Spinal cord (tissue), 10 donors: ENCODE data around the gene NRP1. TPM values are rescaled to one million over a fixed set of nuclear protein-coding genes. Genes with fewer than 3 reads are reported as not detected.
A peak's percentile ranks its signal among the peaks of the same experiment; 100 is the strongest.

Experiments
- DNase-seq, 6 donors: peaks; one replicate each; pipeline versions ENCODE4 v3.0.0 to v3.0.0-alpha.2; 2013 to 2015; ENCODE audit warnings: low spot score in 6 of 6, low read depth in 4 of 6
- H3K27ac ChIP-seq: one replicate; pipeline ENCODE4 v1.5.1; 2013; ENCODE audit warnings: low read depth, low read length, control low read depth
- H3K27me3 ChIP-seq: one replicate; pipeline ENCODE4 v1.6.1; 2013; ENCODE audit warnings: low read length; ENCODE audit not compliant: control insufficient read depth, insufficient read depth
- H3K36me3 ChIP-seq: one replicate; pipeline ENCODE4 v1.6.1; 2013; ENCODE audit warnings: low read length; ENCODE audit not compliant: control insufficient read depth, insufficient read depth
- H3K4me1 ChIP-seq: one replicate; pipeline ENCODE4 v1.6.1; 2013; ENCODE audit warnings: low read length; ENCODE audit not compliant: control insufficient read depth, insufficient read depth
- H3K4me3 ChIP-seq: one replicate; pipeline ENCODE4 v1.5.1; 2013; ENCODE audit warnings: low read depth, low read length, control low read depth
- H3K9me3 ChIP-seq: one replicate; pipeline ENCODE4 v1.6.1; 2013; ENCODE audit warnings: low read length; ENCODE audit not compliant: control insufficient read depth, insufficient read depth
- WGBS: methylation state at CpG from one replicate; pipeline ENCODE4 v1.1.5; 2013; ENCODE audit warnings: missing lambda C conversion rate; ENCODE audit not compliant: insufficient coverage; 5-methylcytosine and 5-hydroxymethylcytosine counted together
- polyA plus RNA-seq, 2 donors: library from polyadenylated mRNA; unstranded; fragments of 120-200 nt; gene quantifications; one replicate each; pipeline ENCODE4 v1.2.1, GENCODE V29; 2013; ENCODE audit not compliant: insufficient read length in 2 of 2
- total RNA-seq, 2 donors: library from RNA; depleted of rRNA in 1 of 2; stranded (reverse); fragments of 120-200 nt in 1 of 2; fragments of >200 nt in 1 of 2; gene quantifications; one replicate each; pipeline versions ENCODE4 v1.2.3 to v1.2.4, GENCODE V29; 2013 to 2014
- donor health status: healthy.

The NRP1 gene
- total and polyA plus RNA-seq, 4 donors, result 61.8 to 96.6 (median 80.2) TPM

DNA sequence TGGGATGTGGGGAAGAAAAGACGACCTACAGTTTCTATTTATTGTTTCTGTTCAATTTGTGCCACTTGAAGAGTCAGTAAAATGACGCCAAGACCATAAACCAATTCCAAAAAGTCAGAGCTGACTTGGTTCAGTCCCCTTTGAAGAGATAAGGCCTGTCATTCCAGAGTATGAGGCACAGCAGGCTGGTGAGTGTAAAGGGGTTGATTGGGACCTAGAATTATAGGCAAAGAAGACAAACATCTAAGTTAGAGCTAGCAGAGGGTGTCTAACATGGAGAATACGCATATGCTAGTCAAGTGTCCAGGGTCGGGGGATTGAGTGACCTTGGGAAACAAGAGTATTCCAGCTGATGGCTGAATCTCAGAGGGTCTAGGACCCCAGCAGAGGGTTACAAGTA lies 23.6 kb downstream of the NRP1 start:
- H3K9me3 ChIP-seq, result no peaks in the 10 kb centered on the region
- no peak for DNase-seq
- H3K4me1 ChIP-seq, result peaks cover 4% of the 10 kb centered on the region
- no peak overlapping the region for H3K4me3 ChIP-seq
- WGBS, result 83% methylated on average over 3 of the region's 4 CpGs
- H3K27ac ChIP-seq, result no peak overlapping the region
- no peaks in the 10 kb centered on the region for H3K27me3 ChIP-seq
- H3K36me3 ChIP-seq, result no peaks in the 10 kb centered on the region

DNA sequence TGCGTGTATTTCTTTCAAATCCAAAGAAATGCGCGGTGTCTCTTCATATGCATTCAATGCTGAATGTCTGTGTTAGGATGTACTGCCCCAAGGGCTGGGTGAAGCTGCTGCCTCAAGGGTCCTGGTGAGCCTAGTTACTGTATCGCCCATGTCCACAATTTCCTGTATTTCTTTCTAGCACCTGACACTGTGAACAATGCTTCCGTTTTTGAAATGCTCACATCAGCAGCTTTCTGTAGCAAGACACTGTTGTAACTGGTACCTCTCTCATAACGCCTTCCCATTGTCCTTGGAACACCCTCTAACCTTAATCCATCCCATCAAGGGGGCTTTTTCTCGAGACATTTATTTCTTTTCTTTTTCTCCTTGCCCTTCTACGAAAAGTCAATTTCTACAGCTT lies 25.1 kb downstream of the NRP1 start:
- DNase-seq, result no peak
- no peaks in the 10 kb centered on the region for H3K9me3 ChIP-seq
- no peak overlapping the region for H3K27ac ChIP-seq
- peaks cover under 1% of the 10 kb centered on the region for H3K4me1 ChIP-seq
- no peaks in the 10 kb centered on the region for H3K36me3 ChIP-seq
- WGBS, result 89% methylated on average over 8 of the region's 8 CpGs
- H3K4me3 ChIP-seq, result no peak overlapping the region
- H3K27me3 ChIP-seq, result no peaks in the 10 kb centered on the region

DNA sequence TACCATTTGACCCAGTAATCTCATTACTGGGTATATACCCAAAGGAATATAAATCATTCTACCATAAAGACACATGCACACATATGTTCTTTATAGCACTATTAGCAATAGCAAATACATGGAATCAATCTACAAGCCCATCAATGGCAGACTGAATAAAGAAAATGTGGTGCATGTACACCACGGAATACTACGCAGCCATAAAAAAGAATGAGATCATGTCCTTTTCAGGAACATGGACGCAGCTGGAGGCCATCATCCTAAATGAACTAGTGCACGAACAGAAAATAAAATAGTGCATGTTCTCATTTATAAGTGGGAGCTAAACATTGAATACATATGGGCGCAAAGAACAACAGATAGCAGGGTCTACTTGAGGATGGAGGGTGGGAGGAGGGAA lies 26.6 kb downstream of the NRP1 start:
- 96% methylated on average over 4 of the region's 5 CpGs for WGBS
- H3K27ac ChIP-seq, result no peak overlapping the region
- H3K4me1 ChIP-seq, result no peaks in the 10 kb centered on the region
- H3K4me3 ChIP-seq, result no peak overlapping the region
- no peaks in the 10 kb centered on the region for H3K27me3 ChIP-seq
- no peaks in the 10 kb centered on the region for H3K9me3 ChIP-seq
- no peak for DNase-seq
- H3K36me3 ChIP-seq, result no peaks in the 10 kb centered on the region

DNA sequence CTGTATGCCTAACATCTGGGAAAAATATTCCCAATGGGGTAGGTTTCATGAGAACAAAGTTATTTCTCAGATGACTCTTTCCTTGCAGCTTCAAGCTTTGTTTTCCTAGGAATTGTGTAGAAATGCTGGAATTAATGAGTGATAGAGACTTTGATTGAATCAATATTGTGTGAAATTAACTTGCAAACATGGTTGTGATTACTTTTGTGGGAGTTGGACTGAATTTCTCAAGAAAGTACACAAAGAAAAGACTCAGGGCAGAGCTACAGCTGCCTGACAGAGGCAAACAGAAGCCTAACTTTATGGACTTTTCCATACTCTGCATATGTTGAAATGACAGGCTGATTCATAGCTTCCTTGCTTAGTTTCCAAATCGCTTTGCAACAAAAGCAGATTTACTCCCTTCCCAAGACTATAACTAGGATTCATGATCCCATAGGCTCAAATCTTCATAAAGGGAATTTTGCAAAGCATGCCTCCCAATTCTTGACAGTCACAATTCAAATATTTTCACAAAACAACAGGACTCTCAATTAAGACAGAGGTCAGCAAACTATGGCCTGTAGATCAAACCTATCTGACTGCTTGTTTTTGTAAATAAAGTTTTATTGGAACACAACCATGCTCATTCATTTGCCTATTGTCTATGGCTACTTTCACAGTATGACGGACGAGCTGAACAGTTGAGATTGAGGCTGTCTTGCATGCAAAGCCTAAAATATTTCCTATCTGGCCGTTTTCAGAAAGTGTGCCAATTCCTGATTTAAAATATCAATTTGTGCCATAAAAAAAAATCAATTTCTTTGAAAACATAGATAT lies 27.6 kb downstream of the NRP1 start:
- H3K4me3 ChIP-seq, result no peak overlapping the region
- no peaks in the 10 kb centered on the region for H3K36me3 ChIP-seq
- no peaks in the 10 kb centered on the region for H3K9me3 ChIP-seq
- H3K27ac ChIP-seq, result peak overlapping the region; percentile 15
- 60% methylated on average over 1 of the region's 4 CpGs for WGBS
- no peaks in the 10 kb centered on the region for H3K27me3 ChIP-seq
- H3K4me1 ChIP-seq, result no peaks in the 10 kb centered on the region
- DNase-seq, result no peak

DNA sequence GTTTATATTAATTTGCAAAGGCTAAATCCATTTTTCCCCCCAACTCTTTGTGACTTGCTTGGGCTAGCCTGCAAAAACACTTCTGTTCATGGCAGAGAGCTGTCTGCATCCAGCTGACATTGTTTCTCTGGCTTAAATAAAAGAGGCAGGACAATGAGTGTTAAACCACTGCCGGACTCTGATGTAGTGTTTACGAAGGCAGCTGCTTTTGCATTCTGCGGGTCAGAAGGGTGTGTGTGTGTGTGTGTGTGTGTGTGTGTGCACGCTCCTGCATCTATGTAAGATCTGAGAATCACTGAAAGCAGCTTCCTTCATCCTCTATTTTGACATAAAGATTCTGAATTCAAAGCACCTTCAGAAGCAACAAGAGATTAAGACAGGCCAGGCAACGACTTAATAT lies 28.3 kb downstream of the NRP1 start:
- H3K4me1 ChIP-seq, result no peaks in the 10 kb centered on the region

DNA sequence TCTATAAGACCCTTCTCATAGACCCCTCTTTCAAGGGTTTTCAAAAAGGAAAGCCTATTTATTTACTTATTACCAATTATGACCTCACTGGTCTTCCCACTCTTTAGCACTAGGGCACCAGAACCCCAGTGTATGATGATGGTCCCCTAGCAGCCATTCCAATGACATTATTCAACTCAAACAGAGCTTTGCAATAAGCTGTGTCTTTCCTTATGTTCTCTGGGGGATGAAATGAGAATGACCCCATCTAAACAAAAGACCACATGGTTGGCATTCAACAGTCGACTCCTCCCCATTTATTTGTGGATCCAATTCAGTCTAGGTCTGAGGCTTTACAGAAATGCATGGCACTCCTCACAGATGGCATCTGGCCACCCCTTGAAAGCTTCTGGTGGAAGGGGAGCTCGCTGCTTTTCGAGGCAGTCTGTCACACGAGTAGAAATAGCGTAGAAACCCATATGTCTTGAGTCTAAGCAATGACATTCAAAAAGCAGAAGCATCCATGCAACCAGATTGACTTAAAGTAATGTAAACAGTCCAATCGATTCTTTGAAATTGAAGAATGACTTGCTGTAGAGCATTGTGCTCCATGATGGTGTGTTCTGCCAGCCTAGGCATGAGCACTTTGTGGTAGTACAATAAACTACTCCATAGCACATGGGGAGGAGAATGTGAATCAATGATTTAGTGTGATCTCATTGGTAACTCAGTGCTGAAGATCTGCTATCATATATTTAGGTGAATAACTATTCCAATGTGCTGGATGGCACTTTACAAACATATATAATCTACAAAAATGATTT lies 29.8 kb downstream of the NRP1 start:
- no peaks in the 10 kb centered on the region for H3K4me1 ChIP-seq
- no peaks in the 10 kb centered on the region for H3K27me3 ChIP-seq
- peak in 1 of 6 donors; percentile 72 for DNase-seq
- H3K36me3 ChIP-seq, result no peaks in the 10 kb centered on the region
- no CpG with 5 or more reads among the region's 6 CpGs for WGBS
- no peaks in the 10 kb centered on the region for H3K9me3 ChIP-seq
- no peak overlapping the region for H3K4me3 ChIP-seq
- no peak overlapping the region for H3K27ac ChIP-seq

More for the DNA sequence above, 28.3 kb downstream of the NRP1 start:
- Histone ChIP-seq H3K36me3 (no peaks in the 10 kb centered on the region), H3K27ac (no peak overlapping the region), H3K4me3 (no peak overlapping the region), H3K27me3 (no peaks in the 10 kb centered on the region), H3K9me3 (no peaks in the 10 kb centered on the region)
- WGBS, result 26% methylated on average over 2 of the region's 5 CpGs
- DNase-seq, result no peak

DNA sequence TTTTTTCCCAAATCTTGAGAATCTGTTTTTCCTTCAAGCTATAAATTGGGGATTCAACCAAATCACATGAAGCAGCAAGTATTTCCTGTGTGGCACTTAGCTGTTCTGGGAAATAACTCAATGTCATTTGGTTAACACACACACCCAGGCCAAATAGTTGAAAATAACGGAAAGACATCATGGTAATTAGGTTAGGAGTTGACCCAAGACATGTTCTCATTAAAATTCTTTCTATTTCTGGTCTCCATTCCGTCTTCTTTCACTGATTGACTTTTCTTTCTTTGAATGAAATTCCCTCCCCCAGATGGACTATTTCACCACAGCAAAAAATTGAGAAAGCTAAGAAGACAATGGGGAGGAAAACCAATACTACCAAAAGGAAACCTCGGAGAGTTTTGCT lies 30.5 kb downstream of the NRP1 start:
- Histone ChIP-seq H3K4me1 (no peaks in the 10 kb centered on the region), H3K36me3 (no peaks in the 10 kb centered on the region), H3K9me3 (no peaks in the 10 kb centered on the region), H3K27me3 (no peaks in the 10 kb centered on the region), H3K27ac (no peak overlapping the region), H3K4me3 (no peak overlapping the region)
- WGBS, result 83% methylated on average over 1 of the region's 3 CpGs
- DNase-seq, result no peak

DNA sequence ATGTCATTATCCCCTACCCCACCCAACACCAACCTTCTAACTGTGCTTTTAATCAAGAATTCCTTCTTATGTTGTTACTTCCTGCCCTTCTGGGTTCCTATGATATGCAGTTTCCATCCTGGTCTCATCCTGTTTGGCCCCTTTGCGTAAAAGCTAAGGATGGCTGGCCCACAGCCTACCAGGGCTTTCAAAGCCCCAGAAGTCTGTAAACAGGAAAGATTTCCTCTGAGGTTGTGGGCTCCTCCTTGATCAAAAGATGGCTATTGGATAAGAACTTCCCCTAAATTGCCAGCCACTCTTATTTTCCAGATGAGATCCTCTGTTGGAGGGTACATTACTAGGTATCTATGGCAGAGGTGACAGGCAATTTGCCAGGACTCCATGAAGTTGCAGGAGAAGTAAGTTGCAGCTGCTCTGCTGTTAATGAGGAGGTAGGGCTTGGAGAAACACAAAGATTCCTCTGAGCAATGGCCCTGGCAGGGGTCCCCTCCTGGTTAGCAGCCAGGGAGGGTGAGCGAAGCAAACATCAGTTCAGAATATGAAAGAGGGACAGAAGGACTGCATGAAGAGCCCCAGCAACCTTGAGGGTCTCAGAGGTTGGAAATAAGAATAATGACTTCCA lies 32.1 kb downstream of the NRP1 start:
- Histone ChIP-seq H3K4me1 (no peaks in the 10 kb centered on the region), H3K27ac (no peak overlapping the region), H3K9me3 (no peaks in the 10 kb centered on the region), H3K27me3 (no peaks in the 10 kb centered on the region), H3K4me3 (no peak overlapping the region), H3K36me3 (no peaks in the 10 kb centered on the region)
- DNase-seq, result peak in 1 of 6 donors; percentile 56
- 42% methylated on average over 2 of the region's 2 CpGs for WGBS

DNA sequence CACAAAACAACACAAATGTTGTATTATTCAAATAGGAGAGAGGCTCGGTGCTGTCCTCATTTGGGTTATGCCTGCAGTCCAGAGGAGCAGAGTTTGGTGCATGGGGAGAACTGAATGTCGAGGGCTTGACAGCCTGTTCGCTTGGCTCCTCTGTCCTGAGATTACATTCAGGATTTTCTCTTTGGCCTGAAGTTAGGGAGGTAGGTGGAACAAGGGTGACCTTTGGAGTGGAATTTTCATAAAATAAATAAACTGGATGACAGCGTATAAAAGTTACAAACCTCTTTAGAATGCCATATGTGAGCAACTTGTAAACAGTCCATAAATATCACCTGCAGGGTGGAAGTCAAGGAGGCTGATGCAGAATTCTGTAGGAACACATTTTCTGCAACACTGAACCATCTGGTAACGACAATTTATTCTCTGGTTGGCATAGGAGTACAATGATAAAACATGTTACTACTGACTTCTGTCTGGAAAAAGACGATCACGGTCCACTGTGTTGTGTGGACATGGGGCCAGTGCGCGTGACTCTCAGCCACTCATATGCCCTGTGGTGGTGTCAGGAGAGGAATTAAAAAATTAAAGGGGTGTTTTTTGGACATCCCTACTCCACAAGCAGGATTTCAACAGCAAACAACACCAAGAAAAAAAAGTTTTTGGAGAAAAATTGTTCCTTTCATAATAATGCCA lies 33.2 kb downstream of the NRP1 start:
- Histone ChIP-seq H3K27me3 (no peaks in the 10 kb centered on the region), H3K9me3 (no peaks in the 10 kb centered on the region), H3K36me3 (no peaks in the 10 kb centered on the region), H3K27ac (no peak overlapping the region), H3K4me1 (no peaks in the 10 kb centered on the region), H3K4me3 (no peak overlapping the region)
- no peak for DNase-seq
- 92% methylated on average over 2 of the region's 9 CpGs for WGBS
